Measurements from ENCODE around the gene SLC17A1. TPM values are rescaled to one million over a fixed set of nuclear protein-coding genes. Genes with fewer than 3 reads are reported as not detected.

The SLC17A1 gene
- total and polyA plus RNA-seq, 2 of the 4 experiments (the other 2 are of a cell fraction), result not detected

- CTCF ChIA-PET, result no interaction called here
- no peak overlapping the region for H4K5ac ChIP-seq (ENCODE audit: low read depth, low read length)
- no peak overlapping the region for H3K14ac ChIP-seq (replicated peaks; ENCODE audit: low read depth, low read length)
- H3K56ac ChIP-seq (ENCODE audit: extremely low read depth, insufficient read depth, low read length), result no peak overlapping the region
- in situ Hi-C loops (cut with MboI; ENCODE audit: low sequenced_read_pairs) (no loop called here), dilution Hi-C loops (cut with HindIII; ENCODE audit: low sequenced_read_pairs, unreplicated experiment) (no loop called here), intact Hi-C loops (cut with micrococcal nuclease) (no loop called here)
- TF ChIP-seq CEBPB (IDR thresholded peaks at IDR 0.05; ENCODE audit: low read depth, low read length), result no peak
- TF ChIP-seq MAFK (IDR thresholded peaks at IDR 0.05; ENCODE audit: low read depth, low read length), result no peak
- no peak for TF ChIP-seq CHD1 (IDR thresholded peaks at IDR 0.05; ENCODE audit: low read depth, low read length)
- TF ChIP-seq MXI1 (IDR thresholded peaks at IDR 0.05; ENCODE audit: borderline replicate concordance, low read depth, low read length), result no peak
- TF ChIP-seq RAD21 (IDR thresholded peaks at IDR 0.05; ENCODE audit: low read length), result no peak
- TF ChIP-seq MAZ (IDR thresholded peaks at IDR 0.05; ENCODE audit: borderline replicate concordance, low read depth, low read length), result no peak
- no peak for TF ChIP-seq ELK1 (IDR thresholded peaks at IDR 0.05; ENCODE audit: borderline replicate concordance, low read depth, low read length)
- TF ChIP-seq, protein P1, sequence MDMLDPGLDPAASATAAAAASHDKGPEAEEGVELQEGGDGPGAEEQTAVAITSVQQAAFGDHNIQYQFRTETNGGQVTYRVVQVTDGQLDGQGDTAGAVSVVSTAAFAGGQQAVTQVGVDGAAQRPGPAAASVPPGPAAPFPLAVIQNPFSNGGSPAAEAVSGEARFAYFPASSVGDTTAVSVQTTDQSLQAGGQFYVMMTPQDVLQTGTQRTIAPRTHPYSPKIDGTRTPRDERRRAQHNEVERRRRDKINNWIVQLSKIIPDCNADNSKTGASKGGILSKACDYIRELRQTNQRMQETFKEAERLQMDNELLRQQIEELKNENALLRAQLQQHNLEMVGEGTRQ (IDR thresholded peaks at IDR 0.05; ENCODE audit: low read depth, low read length), result no peak
- no peak for TF ChIP-seq SMC3 (IDR thresholded peaks at IDR 0.05; ENCODE audit: low read depth, low read length)
- TF ChIP-seq, protein P2, sequence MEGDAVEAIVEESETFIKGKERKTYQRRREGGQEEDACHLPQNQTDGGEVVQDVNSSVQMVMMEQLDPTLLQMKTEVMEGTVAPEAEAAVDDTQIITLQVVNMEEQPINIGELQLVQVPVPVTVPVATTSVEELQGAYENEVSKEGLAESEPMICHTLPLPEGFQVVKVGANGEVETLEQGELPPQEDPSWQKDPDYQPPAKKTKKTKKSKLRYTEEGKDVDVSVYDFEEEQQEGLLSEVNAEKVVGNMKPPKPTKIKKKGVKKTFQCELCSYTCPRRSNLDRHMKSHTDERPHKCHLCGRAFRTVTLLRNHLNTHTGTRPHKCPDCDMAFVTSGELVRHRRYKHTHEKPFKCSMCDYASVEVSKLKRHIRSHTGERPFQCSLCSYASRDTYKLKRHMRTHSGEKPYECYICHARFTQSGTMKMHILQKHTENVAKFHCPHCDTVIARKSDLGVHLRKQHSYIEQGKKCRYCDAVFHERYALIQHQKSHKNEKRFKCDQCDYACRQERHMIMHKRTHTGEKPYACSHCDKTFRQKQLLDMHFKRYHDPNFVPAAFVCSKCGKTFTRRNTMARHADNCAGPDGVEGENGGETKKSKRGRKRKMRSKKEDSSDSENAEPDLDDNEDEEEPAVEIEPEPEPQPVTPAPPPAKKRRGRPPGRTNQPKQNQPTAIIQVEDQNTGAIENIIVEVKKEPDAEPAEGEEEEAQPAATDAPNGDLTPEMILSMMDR (conservative IDR thresholded peaks at IDR 0.05; ENCODE audit: low read depth, low read length), result no peak
- H2AFZ ChIP-seq (replicated peaks; ENCODE audit: low read length, poor library complexity), result no peak overlapping the region
- H2AK9ac ChIP-seq (replicated peaks; ENCODE audit: low read depth, low read length, poor library complexity), result no peak overlapping the region
- no peaks in the 10 kb centered on the region for H3K27me3 ChIP-seq (ENCODE audit: control insufficient read depth, insufficient read depth, low read length)
- no peaks in the 10 kb centered on the region for H3K79me1 ChIP-seq (ENCODE audit: low read depth in 1 of 2, low read length in 2 of 2)
- H2BK15ac ChIP-seq (ENCODE audit: low read depth, low read length), result no peak overlapping the region
- BruUV-seq (replicated peaks), result no TSS peak
- no peak overlapping the region for H3K27ac ChIP-seq (ENCODE audit: insufficient read depth, low read length)
- H2BK120ac ChIP-seq (ENCODE audit: low read depth, low read length), result no peak overlapping the region
- no peak overlapping the region for H3K23ac ChIP-seq (ENCODE audit: low read depth, low read length)
- no peak overlapping the region for H3K18ac ChIP-seq (ENCODE audit: low read depth, low read length)
- H3K36me3 ChIP-seq (ENCODE audit: control insufficient read depth, insufficient read depth, low read length), result no peaks in the 10 kb centered on the region
- ATAC-seq (ENCODE audit: low read depth), result no peak
- no peak for DNase-seq
- H3K4me2 ChIP-seq (ENCODE audit: low read depth, low read length), result no peak overlapping the region
- no peak overlapping the region for H3K4me3 ChIP-seq (ENCODE audit: insufficient read depth, low read depth, low read length)
- H2BK20ac ChIP-seq (ENCODE audit: low read depth, low read length), result no peak overlapping the region
- no peak overlapping the region for H4K8ac ChIP-seq (ENCODE audit: low read depth in 2 of 2, low read length in 2 of 2)
- no peak overlapping the region for H3K4ac ChIP-seq (ENCODE audit: low read depth, low read length)
- H3K9me3 ChIP-seq (ENCODE audit: control insufficient read depth, insufficient read depth, low read length), result no peaks in the 10 kb centered on the region
- H3K9ac ChIP-seq (ENCODE audit: low read depth, low read length), result no peak overlapping the region
- POLR2A ChIA-PET (ENCODE audit: unreplicated experiment), result no interaction called here
- H4K91ac ChIP-seq (ENCODE audit: insufficient read depth, low read depth, low read length), result no peak overlapping the region
- H2AK5ac ChIP-seq (ENCODE audit: low read depth, low read length), result no peak overlapping the region
- H3K9me1 ChIP-seq (ENCODE audit: insufficient read depth, low read length), result no peaks in the 10 kb centered on the region
- WGBS, 2 experiments (ENCODE audit: extremely low coverage in 2 of 2, insufficient read length in 1 of 2), result no CpG with 5 or more reads among the region's 3 CpGs
- no peaks in the 10 kb centered on the region for H3K4me1 ChIP-seq (ENCODE audit: control insufficient read depth, insufficient read depth, low read length)
- no peak overlapping the region for H2BK5ac ChIP-seq (ENCODE audit: low read depth, low read length, poor library complexity, severe bottlenecking)
- H4K20me1 ChIP-seq (ENCODE audit: insufficient read depth, low read length), result no peaks in the 10 kb centered on the region
These were observed 34.2 kb upstream of the SLC17A1 start for GRCh38 chr6:25866011-25866410.
